HTERT RPE-1 (cell line): ENCODE results near the gene ACTR10.

Source experiments
- in situ Hi-C: fragments of 300-500 bp; cut with MboI; formaldehyde crosslinking; loops from 4 replicates; pipeline ENCODE4 v1.14.3; 2020; ENCODE audit warnings: low sequenced_read_pairs

The ACTR10 gene

GRCh38 chr14:58199726-58200479 is at the start of gene ACTR10:
TSS of gene ACTR10 (plus strand) at chr14:58200149. CDS start at chr14:58200218, 69 bp downstream.
- in situ Hi-C loops, result no loop called here

DNA sequence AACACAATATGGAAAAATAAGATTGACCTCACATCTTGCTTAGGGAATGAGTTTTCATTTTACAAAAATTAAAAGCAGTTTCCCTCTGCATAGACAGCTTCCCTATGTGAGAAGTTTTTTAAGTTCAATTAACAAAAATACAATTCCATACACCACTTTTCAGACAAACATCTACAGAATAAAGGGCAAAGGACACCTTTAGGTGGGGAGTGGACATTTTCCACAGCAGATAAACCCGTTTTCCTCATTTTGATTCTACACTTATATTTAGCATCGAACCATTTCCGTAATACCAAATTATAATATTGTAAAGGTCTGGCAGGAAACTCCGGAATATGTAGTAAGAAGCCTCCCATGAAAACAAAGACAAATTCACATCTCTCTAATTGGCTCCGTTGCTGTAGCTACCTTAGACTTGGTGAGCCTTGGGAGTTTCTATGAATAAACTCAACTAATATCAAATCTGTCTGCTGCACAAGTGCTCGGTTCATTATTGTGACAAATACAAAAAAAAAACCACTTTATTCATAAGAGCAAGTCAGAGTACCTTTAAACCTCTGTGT is 49.6 kb upstream of the ACTR10 start:
- in situ Hi-C loops, result no loop called here

DNA sequence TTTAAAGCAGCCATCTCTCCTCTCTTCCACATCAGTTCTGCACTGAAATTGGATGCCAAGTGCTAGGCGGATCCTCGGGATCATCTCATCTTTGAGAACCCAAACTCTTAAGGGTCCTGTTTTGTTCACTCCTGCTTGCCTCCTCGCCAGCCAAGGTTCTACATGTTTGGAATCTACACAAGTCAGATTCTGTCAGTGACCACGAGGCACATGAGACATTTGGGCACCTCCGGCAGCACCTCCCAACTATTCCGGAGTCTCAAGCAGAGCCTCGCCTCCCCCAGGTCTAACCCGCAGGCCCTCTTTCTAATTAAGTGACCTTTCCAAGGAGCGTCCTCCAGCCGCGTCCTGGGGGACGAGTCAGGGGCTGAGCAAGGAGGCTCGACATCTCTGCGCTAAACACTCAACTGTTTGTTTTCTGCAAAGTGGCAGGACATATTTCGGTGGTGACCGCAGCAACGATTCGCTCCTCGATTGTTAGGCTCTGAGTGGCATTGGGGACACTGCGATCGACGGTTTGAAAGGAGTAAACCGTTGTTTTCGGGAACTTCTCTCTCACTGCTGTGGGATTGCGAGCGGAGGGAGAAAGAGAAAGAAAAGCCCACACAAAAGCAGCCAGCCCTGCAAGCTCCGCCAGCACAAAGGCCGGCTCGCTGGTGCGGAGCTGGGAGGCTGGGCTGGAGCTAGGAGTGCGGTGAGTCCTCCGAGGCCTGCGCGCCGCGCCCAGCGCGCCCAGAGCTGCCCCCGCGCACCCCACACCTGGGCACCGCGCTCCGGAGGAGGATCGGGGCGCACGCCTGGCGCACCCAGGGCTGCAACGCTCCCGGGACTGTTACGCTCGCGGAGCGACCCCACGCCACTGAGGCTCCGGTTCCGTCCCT is 48.6 kb upstream of the ACTR10 start:
- in situ Hi-C loops, result no loop called here

DNA sequence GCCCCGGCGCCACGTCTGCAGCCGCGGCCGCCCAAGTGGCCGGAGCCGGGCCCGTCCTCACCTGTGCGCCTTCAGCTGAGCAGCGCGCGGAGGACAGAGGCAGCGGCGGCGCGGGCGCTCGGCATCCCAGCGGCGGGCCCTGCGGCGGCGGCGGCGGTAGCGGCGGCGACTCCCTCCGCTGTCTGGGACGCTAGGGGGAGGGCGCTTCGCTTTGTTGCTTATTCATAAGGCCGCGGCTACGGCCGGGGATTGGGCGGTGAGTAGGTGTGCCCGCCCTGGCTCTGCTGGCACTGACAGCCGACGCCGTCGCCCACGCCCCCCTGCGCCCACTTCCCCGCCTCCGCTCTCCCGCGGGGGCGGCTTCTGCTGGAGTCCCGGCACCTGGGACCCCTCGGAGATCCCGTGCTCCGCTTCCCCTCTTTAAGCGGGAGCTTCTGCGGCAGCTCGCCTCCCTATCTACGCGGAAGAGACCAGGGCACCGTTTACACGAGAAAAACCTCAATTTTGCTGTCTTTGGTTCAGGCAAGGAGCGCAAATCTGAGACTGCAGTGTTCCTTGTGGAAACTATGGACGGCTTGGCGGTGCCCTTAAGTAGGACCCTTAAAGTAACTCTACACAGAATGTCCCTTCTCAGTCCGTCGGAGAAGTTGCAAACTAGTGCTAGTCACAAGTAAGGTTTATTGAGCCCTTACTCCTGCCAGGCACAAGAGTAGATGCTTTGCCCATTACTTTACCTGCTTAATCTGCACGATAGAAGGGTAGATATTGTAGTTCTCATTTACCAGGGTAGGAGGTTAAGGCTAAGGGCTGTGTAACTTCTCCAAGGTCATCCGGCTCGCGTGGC is 47.7 kb upstream of the ACTR10 start, which contains the start of gene ARMH4:
Gene ARMH4 (minus strand): TSS at position 200 of the 844 bp plus-strand sequence. CDS start 12,855 bp downstream, outside the sequence.
- in situ Hi-C loops, result no loop called here

DNA sequence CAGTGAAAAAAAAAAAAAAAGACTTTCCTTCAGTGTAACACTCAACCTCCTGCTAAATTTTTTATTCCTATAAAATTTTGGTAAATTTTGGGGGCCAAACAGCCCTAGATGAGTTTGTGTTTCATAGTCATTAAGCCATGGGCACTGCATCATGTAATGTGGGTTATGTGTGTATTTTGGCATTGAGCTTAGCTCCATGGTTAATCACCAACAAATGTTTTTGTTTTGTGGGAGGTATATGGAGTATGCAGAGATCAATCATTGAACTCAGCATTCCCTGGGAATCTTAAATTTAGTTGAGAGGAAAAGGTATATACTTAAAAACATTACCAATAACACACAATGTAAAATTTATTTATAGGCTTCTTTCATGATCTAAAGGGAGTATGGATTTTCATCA is 39.4 kb upstream of the ACTR10 start:
- in situ Hi-C loops, result no loop called here

DNA sequence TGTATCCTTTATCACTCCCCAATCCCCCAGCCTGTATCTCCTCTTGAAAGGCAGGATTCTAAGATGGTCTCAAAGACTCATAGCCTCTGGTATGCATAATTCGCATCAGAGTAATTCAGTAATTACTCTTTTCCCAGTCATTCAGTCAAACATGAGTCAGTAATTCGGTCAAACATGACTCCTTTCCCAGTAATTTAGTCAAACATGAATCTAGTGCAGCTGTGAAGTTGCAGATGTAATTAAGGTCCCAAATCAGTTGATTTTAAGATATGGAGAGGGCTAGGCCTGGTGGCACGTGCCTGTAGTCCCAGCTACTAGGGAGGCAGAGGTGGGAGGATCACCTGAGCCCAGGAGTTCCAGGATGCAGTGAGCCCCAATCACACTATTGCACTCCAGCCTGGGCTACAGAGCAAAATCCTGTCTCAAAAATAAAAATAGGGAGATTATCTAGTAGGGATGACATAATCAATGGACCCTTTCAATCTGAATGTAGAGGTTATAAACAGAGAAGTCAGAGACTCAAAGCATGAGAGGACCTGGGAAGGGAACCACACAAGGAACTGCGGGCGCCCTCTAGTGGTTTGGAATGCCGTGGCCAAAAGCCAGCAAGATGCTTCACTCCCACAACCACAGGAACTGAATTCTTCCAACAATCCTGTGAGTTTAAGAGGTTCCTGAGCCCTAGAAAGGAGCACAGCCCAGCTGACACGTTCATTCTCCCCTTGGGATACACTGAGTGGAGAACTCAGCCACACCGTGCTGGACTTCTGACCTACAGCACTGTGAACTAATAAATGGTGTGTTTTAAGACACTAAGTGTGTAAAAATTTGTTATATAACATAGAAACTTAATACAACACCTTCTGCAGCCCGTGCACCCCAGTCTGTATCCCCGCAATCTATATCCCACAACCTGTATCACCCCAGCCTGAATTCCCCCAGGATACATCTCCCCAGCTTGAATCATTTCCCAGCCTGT is 33.7 kb upstream of the ACTR10 start:
- in situ Hi-C loops, result no loop called here

GRCh38 chr14:58167057-58167456 is 32.9 kb upstream of the ACTR10 start:
- in situ Hi-C loops, result no loop called here

DNA sequence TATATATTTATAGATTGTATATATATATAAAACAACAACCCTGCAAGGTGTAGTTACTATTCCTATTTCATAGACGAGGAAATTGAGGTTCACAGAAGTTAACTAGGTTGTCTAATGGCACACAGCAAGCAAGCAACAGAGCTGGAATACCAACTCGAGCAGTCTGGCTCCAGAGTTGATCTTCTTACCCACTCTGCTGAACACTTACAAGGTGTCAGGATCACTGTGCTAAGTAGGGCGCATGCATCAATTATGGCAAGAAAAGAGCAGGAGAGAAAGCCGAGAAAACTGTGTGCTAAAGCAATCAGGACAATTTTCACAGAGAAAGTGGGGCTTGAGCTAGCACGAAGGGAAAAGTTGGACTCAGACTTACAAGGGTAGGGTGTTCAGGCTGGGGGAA is 32.1 kb upstream of the ACTR10 start:
- in situ Hi-C loops, result no loop called here

DNA sequence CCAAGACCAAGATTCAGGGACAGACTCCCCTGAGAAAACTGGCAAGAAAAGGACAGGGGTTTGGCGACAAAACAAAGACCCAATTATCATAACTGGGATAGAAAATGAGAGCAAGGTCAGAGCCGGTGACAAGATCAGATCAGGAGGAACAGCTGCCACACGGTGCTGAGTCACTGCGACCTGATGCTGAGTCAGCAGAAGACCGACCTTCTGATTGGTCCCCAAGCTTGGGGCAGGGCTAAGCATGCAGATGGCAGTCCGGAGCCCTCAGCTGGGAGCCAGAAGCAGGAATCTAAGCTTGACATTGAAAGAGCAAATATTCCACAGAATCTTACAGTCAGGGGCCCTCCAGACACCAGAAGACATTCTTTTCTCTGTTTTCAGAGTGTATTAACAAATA is 28.9 kb upstream of the ACTR10 start:
- in situ Hi-C loops, result no loop called here

DNA sequence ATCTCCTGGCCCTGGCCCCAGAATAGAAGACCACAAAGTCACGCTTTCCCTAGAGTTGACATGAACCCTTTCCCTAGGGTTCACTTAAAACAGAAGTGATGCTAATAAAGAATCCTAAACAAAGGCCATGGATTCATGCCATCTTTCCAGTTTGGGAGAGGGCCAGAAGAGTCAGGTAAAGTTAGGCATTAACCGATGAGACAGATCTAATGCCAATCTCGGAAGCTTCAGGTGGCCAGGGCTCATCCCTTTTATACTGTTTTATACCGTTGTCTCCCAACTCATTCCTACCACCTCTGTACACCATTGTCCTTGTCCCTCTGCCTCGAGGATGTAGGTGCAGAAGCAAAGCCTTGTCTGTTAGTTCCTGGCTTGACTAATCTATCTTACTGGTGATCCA is 22.8 kb upstream of the ACTR10 start:
- in situ Hi-C loops, result no loop called here

GRCh38 chr14:58189176-58189575 is 10.8 kb upstream of the ACTR10 start:
- in situ Hi-C loops, result no loop called here

- in situ Hi-C loops, result no loop called here
Observed at GRCh38 chr14:58191763-58192601, 8.0 kb upstream of the ACTR10 start.

DNA sequence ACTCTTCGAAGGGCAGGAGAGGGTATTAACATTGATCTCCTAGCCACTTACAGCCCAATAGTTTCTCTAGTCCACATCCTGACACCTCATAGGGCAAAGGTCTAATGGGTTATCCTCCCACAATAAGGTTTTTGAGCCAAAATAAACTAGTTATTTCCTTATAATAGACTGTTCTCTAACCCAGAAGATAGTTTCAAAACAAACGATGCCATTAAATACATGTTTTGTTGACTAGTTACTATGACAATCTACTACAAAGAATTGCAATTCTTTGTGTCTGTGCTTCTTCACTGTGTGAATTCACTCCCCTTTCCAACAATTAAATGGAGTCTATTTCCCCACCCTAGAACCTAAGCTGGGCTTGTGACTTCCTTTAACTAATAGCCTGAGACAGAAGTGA is 6.4 kb upstream of the ACTR10 start:
- in situ Hi-C loops, result no loop called here

GRCh38 chr14:58196198-58196597 is 3.8 kb upstream of the ACTR10 start:
- in situ Hi-C loops, result no loop called here

DNA sequence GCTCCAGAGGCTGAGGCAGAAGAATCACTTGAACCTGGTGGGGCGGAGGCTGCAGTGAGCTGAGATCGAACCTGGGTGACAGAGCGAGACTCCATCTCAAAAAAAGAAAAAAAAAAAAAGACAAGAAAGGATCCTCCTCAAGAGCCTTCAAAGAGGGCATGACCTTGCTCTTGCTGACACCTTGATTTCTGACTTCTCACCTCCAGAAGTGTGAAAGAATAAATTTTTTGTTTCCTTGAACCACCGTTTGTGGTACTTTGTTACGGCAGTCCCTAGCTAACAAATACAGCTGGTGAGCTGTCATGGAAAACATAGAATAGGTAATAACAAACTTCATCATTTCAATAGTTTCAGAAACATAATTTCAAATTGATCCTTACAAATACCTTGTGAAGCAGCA is 1.9 kb upstream of the ACTR10 start:
- in situ Hi-C loops, result no loop called here

GRCh38 chr14:58200480-58200841 is 512 bp downstream of the ACTR10 start:
- in situ Hi-C loops, result no loop called here

DNA sequence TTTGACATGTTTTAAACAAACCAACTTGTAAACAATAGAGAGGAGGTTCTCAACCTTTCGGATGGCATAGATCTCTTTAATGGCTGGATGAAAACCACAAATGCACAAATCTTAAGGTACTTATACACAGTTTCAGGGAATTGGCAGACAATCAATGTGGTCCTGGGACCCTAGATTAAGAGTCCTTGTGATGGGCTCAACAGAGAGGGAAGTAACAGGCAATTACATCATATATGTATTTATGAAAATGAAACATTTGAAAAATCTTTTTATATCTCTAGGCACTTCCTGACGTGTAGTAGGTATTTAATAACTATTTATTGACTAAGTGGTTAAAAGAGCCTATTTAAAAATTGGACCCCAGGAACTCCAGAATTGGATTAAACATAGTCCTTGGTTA is 897 bp downstream of the ACTR10 start:
- in situ Hi-C loops, result no loop called here

DNA sequence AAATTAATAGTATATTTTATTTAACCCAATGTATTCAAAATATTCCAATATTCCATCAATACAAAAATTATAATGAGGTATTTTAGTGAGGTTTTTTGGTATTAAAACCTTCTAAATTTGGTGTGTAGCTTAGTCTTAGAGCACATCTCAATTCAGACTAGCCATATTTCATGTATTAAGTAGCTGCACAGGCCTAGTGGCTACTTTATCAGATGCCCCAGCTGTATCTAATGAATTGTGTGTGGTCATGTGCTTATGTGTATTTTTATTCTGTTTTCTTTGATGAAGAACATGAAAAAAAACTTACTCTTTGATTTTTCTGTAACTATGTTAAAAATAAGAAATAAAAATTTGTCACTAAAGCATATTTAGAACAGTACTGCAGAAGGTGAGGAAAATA is 13.2 kb downstream of the ACTR10 start:
- in situ Hi-C loops, result no loop called here
